CD4-positive, alpha-beta T cell treated with Interleukin-4 for 1 hour (primary cell): ENCODE data around the gene ARL15.

Experiments used
- DNase-seq, 2 donors: peaks; one replicate each; pipeline ENCODE4 v3.0.0-alpha.2; 2020 to 2022

Gene ARL15

DNA sequence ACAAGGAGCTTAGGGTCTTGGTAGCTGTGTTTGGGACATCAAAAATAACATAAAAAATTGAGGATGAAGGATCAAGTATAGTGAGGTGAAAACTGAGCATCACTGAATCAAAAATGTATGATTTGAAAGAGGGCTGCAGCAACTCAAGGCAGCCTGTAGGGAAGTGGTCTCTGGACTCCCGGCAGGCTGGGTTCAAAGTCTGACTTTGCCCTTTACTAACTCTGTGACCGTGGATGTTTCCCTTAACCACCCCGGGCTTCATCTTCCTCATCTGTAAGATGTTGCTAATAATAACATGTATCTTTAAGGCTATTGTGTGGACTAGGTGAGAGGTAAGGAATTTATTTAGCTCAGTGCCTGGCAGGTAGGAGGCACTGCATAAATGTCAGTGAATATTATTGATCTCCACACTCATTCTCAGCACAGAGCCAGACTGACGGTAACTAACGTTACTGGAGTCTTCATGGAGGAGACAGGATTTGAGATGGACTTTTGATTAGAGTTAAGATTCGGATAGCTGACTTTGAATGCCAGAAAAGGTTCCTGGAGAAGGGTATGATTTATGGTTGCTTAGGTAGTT is 382.6 kb downstream of the ARL15 start:
- no peak for DNase-seq

DNA sequence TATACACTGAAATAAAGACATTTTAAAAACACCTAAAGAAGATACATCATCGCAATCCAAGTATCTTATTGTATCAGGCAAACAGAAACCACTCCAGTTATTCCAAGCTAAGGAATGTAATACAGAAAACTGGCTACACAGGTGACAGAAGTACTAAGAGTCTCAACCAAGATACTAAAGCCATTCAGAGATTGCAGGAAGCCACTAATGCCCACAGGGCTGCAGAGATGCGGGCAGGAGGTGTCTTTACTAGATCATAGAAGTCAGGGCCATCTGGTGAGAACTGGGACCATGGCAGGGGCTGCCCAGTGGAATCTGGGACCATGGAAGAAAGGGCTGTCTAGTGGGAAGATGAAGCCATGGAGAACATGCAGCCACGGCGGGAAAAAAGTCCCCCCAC is 384.3 kb downstream of the ARL15 start:
- no peak for DNase-seq

DNA sequence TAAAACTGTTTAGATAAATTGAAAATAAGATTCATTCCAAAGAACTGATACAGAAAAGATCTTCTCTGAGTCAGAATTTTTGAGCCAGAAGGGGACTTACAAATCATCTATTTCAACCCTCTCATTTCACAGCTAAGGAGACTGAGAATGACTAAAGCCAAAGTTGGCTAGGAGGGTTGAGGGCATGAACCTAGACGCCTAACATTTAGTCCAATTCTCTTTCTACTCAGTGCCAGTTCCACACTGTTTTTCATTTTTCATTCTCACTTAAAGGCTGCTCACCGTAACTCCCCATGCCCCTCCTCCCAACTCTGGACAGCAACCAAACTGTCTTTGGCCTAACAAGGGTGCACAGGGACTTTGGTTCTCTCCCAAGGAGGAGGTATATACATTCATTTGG is 386.0 kb downstream of the ARL15 start:
- no peak for DNase-seq

DNA sequence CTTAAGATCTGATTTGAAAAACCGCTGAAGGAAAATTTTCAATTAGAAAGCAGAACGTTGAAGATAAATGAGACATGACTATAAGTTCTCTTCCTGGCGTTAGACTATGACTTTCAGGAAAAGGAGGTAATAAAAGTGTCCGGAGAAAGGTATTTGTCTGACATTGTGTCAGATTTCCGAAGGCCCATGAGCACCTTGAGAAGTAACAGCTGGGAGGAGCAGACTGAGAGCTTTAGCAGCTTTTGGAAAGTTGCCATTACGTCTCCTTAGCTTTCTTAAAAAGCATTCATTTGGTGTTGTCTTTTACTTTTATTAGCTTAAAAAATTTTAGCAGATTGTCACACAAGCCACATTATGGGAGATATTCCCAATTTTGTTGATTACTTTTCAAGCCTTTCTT is 386.4 kb downstream of the ARL15 start:
- DNase-seq = no peak

DNA sequence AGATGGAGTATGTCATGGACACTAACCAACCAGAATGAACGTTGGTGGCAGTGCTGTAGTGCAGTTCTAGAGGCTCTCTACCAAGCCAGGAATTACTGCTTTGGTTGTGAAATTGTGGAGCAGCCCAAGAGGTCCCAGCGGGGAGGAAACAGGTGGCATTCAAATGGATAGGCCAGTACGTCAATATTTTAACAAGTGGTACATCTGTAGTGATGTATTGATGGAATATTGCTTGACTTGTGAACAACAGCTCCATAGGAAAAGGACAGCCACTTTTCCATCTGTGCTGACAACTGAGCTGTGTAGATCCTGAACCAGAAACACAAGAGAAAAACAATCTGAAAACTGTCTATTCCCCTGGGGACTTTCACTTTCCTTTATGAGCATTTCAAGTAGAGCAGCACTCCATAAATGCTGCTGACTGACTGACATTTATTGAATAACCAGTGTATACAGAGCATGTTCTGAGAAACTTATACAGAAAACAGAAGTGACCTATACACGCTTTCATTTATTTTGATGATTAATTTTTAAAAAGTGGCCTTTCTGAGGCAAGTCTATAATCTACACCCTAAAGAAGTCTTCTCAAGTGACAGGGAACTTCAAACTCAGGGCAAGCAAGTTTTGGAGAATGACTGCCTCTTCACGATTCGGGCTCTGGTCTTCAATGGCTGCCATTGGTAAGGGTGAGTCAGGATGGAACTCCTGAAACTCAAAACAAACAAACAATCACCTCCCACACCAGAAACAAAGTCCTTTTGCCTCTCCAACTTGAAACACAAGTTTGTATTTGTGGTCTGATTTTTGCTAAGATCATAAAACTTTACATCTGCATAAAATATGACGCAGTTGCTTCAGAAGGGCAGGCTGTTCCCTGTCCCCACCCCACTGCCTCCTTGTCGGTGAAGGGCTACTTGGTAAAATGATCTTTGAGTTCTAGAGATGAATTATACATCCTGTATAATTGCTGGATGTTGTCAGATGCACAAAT is 387.6 kb downstream of the ARL15 start:
- no peak for DNase-seq

DNA sequence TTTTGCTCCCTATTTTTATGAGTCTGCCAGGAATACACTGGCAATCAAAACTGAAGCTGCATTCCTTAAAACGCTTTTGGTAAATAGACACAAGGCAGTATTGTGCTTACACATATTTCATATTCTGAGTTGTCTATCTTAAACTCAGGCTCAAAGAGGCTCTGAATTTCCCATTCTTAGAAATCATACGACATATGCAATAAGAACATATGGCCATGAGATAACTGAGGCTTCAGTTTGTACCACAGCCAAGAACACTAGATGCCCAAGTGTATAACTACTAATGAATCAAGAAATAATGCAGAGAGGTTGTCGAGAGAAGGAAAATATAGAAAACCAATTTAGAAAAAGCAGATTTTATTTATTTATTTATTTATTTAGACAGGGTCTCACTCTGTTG is 392.5 kb downstream of the ARL15 start:
- DNase-seq = no peak

DNA sequence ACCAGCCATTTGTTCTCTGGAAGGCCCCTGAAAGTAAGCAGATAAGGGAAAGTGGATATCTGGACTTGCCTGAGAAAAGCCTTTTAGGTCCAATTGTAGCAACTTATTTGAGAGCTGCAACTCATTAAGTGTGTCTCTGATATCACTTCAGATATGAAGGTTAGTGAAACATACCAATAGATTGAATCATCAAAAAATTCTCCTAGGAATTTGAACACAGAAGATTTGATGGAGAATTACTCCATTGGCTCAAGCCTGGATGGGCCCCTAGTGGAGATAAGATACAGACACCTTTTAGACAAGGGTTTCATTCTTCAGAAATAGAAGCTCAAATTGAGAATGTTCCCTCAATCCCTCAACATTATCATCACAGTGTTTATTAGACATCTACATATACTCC is 393.3 kb downstream of the ARL15 start:
- DNase-seq = no peak

DNA sequence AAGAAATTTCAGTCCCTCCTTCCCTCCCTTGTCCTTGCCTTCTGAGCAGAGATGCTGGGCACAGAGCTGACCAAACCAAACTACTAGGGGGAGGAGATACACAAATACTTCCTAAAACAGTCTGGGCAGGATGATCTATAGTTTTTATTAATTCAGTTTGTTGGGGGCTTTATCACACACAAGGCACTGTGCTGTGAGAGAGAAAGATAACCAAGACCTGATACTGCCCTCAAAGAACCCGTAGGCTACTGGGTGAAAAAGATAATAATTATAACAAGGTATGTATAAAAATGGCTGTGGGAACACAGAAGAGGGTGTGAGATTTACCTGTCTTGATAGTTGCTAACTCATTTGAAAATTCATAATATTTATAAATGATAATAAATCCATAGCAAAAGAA is 395.3 kb downstream of the ARL15 start:
- no peak for DNase-seq

DNA sequence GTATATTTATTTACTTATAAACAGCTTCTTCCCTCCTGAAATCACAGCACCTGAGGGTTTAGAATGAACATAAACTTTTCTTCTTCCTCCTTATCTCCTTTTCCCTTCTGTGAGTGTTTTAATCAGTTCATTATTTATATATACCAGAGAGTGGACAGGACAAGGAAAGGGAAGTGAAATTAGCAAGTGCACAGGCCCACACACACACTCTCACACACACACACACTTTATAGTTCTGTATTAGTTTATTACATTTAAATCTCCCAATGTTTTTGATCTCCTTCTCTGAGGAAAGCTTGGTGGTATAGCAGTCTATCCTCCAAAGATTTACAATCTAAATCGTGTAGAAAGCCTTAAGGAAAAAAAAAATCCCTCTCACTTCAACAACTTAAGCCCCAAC is 396.4 kb downstream of the ARL15 start:
- no peak for DNase-seq

DNA sequence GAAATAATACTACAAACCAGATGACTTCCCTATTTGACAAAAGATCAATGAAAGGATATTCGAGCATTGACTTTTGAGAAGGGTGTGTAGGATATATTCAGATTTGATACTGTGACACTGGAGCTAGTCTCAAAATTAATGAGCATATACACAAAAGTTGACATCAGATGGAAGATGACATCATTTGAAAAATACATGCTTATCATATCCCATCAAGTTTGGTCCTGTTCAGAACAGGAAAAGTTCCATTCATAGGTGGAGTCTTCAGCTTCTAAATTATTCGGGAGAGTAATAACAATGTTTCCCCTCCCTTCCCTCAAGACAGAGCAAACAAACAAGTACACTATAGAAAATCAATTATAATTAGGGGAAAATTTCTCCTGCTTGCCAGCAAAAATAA is 401.6 kb downstream of the ARL15 start:
- no peak for DNase-seq

DNA sequence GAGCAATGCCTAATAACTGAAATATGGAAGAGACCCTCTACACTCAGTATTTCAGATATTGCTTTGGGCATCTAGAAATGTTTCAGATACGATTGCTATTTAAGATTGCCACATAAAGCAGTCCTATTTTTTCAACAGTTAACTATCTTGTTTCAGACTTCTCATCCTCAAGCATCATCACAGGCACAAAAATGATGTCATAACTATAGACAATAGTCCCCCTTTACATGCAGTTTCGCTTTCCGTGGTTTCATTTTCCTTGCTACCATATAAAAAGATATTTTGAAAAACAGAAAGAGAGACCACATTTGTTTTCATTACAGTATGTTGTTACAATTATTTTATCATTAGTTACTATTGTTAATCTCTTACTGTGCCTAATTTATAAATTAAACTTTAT is 402.5 kb downstream of the ARL15 start:
- DNase-seq = no peak

DNA sequence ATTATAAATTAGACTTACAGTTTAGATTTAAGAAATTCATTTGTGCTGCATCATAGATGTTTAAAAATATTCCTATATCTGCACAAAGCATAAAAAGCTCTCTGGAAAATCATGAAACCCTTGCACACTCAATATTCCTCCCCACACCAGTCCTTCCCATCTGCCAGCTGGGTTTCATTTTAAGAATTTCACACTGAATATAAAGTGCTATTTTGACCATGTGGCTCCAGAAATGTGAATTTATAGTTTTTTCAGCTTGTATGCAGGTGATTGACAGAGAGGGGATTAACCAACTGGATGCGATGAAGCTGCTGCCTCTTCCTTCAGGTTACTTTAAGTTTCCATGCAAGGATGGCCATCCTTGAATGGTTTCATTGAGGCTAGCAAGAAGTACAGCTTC is 403.6 kb downstream of the ARL15 start:
- DNase-seq = no peak

DNA sequence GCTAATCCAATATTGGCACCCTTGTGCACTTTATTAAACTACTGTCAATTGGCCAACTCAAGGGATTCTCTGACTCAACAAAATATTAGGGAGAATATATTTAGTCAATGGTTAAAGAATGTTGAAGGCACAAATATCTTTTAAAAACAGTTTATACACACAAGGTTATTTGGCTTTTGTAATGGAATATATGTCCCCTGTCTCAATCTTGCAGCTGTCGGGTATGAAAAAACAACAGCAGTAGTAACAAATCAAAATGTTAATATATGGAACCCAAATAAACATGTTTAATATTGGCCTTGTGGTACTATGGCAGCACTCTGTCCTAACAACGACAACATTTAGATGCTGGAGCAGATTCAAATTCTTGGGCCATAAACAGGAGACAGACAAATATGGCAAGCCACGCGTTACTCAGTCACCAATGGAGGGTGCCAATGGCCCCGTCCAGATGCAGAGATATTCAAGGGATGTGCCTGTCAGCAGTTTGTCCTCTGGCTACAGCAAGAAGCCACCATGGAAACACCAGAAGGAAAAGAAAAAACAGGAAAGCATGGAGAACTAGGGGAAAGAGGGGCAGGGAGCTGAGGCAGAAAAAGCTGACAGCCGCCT is 408.0 kb downstream of the ARL15 start:
- no peak for DNase-seq

DNA sequence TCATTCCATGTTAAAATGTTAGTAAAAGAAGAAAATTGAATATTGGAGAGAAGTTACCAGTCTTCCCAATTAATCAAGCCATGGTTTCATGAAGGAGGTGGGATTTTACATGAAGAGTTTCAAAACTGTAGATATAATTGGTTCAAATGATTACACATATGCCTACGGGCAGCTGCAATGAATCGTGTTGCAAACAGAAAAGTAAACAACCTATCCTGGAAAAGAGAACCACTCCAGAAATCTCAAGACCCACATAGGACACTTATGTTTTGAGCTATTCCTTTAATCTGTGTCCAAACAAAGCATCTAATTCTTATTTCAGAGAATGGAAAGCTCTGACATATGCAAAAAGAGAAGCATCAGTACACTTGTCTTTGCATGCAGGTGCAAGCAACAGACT is 409.7 kb downstream of the ARL15 start:
- DNase-seq = no peak

DNA sequence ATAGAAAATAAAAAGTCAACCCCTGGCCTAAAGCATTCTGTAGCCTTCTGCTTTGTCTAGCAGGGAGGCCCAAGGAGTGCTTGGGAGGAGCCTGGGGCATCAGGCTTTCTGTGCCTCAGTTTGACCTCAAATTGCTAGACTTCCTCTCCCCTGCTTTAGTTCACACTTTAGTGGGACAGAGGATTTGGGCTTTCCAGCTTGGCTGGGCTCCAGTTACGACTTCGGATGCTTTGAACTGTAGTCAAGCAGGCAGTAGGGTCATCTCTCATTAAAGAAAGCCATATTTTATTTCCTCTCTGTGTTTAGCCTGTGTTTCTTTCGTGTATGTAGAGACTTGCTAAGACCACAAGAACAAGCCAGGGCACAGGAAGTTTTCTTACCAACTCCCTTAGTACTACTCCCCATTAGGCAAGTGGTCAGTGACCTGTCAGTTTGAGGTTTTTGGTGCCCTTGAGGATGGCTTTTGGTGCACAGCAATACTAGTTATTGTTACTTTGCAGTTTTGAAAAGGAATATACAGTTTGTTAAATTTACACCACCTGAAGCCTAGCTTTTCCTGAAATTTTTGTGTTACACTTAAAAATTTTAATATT is 415.2 kb downstream of the ARL15 start:
- DNase-seq = no peak

DNA sequence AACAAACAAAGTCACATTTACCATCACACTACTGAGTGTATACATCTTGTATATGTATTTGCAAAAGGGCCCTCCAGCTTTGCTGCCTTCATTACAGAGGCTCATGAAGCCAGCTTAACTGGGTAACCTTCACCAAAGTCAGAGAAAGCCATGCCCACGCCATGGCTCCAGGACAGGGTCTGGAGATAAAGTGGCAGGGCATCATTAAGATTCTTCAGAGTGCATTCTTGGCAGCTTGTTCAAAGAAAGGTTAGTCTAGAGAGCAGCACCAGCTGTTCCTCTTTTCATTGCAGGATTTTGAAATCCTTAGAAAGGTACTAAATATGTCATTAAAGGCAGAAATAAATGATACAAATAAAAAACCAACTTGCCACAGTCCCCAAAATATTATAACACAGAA is 416.7 kb downstream of the ARL15 start:
- no peak for DNase-seq

DNA sequence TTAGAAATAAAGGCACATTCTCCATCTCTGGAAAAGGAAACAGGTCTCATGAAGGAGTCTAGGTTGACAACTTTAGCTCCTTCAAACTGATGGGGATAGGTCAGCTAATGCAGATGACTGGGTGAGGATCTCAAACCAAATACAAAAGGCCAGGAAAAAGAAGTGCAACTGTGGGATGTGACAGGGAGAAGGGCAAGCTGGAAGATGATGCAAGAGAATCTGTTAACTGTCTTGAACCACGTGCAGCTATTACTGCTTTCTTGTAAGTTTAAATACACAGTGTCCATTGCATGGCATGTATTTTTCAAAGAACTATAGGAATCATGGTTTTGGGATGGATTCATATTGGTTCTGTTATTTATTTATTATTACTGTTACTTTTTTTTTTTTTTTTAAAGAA is 418.1 kb downstream of the ARL15 start:
- no peak for DNase-seq

DNA sequence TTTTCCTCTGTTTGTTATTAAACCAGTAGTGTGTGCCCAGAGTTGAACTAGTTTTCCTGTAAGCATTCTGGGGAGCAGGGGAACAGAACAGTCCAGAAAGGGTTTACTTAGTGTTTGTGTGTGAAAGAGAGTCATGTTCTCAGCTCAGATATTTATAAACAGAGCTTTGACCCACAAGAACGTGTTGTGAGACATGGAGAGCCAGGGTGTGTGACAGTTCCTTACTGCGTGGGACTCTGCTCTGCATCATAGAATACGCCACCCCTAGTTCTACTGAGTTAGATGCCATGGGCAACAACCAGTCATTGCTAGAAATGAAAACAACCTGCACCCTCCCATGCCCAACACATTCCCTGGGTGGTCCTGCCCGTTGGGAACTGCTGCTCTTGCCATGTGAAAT is 419.2 kb downstream of the ARL15 start:
- no peak for DNase-seq

DNA sequence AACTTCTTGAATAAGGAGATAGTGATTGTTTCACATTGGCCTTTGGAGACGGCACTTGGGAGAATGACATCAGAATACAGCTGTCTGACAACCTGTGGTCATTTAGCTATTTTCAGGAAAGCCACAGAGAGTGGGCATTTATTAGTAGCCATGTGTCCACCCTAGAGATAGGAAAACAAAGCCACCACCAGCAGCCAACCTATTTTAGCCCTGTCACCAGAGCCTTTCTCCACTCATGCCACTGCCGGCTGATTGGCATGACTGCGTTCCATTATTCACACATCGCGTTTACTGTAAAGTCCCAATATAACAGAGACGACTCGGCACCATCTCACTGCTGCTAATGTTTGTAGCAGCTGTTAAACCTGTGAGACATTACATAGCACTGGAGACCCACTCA is 419.9 kb downstream of the ARL15 start:
- no peak for DNase-seq

DNA sequence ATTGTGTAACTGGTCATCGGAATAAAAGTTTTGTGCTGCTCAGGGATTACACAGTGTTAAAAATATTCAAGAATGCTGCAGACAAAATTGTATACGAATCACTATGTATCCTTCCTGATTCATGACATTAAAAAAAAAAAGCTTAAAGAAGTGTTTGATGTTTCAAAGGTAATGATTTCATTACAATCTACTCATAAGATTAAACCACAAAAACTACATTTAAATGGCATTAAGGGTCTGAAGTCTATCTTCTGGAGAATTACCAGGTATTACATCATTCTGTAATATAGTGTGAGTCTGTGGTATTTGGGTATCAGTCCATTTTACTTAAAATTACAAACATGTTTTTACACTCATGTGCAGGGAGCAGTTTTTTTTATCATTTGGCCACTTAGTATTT is 425.5 kb downstream of the ARL15 start:
- no peak for DNase-seq

DNA sequence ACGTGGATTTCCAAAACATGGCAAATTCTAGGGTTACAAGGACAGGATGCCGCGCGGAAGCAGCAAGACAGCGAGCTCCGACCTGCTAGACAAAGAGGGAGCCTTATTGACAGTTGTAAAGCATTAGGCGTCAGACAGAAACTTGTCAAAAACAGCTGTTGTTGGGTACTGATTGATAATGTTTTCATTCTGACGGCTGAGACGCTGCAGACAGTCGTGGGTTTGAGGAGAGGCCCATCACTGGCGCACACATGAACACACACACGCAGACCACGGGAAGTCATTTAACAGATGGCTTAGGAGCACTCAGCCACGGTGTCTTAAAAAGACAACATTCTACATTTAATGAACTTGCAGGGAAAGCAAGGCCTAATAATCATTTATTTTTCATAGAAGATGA is 426.0 kb downstream of the ARL15 start:
- DNase-seq = no peak

DNA sequence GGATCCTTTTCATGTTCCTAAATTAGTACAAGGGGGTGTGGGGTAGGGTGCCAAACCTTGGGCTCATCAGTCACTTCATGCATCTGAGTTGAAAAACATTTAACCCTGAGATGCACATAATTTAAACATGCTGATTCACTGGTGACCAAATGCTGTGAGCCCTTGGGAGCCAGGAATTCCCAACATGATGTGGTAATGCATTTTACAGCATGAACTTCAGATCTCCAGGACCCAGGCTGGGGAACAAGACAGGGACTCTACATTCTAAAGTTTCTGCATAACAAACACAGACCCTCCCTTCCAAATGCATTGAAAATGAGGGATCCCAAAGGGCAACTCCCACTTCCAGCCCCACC is 427.7 kb downstream of the ARL15 start:
- no peak for DNase-seq

DNA sequence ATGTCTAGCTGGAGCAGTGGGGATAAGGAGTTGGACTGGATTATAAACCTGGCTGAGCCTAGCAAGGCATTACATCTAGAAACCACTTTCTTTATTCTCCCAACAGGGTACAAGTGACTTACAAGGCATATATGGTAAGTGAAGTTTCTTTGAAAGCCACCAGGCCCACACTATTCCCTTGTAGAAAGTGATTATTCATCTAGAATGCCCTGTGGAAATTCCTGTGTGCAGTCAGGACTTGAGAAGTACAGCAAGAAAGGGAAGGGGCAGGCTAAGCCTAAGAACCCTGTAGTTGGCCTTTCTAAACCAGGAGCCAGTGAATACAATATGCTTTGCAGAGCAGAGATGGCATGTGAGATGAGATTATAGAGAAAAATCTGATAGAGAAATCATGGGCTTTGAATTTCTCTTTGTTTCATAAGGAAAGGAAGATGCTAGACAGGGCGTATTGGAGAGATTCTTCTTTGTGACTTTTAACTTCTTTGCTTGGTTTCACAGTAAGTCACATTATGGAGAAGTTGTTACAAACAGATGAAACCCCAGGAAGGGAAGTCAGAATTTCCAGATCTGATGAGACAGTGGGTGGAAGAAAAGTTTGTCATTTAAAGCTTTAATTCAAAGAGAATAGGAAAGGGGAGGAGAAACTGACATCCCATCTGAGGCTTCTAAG is 428.2 kb downstream of the ARL15 start:
- DNase-seq = no peak
